Spinal cord (tissue), 10 donors: ENCODE measurements around the gene SDHA. TPM values are rescaled to one million over a fixed set of nuclear protein-coding genes. Genes with fewer than 3 reads are reported as not detected.

Source experiments
- DNase-seq, 6 donors: peaks; one replicate each; pipeline versions ENCODE4 v3.0.0 to v3.0.0-alpha.2; 2013 to 2015; ENCODE audit warnings: low spot score in 6 of 6, low read depth in 4 of 6
- H3K27ac ChIP-seq: one replicate; pipeline ENCODE4 v1.5.1; 2013; ENCODE audit warnings: low read depth, low read length, control low read depth
- H3K27me3 ChIP-seq: one replicate; pipeline ENCODE4 v1.6.1; 2013; ENCODE audit warnings: low read length; ENCODE audit not compliant: control insufficient read depth, insufficient read depth
- H3K36me3 ChIP-seq: one replicate; pipeline ENCODE4 v1.6.1; 2013; ENCODE audit warnings: low read length; ENCODE audit not compliant: control insufficient read depth, insufficient read depth
- H3K4me1 ChIP-seq: one replicate; pipeline ENCODE4 v1.6.1; 2013; ENCODE audit warnings: low read length; ENCODE audit not compliant: control insufficient read depth, insufficient read depth
- H3K4me3 ChIP-seq: one replicate; pipeline ENCODE4 v1.5.1; 2013; ENCODE audit warnings: low read depth, low read length, control low read depth
- H3K9me3 ChIP-seq: one replicate; pipeline ENCODE4 v1.6.1; 2013; ENCODE audit warnings: low read length; ENCODE audit not compliant: control insufficient read depth, insufficient read depth
- WGBS: methylation state at CpG from one replicate; pipeline ENCODE4 v1.1.5; 2013; ENCODE audit warnings: missing lambda C conversion rate; ENCODE audit not compliant: insufficient coverage; 5-methylcytosine and 5-hydroxymethylcytosine counted together
- polyA plus RNA-seq, 2 donors: library from polyadenylated mRNA; unstranded; fragments of 120-200 nt; gene quantifications; one replicate each; pipeline ENCODE4 v1.2.1, GENCODE V29; 2013; ENCODE audit not compliant: insufficient read length in 2 of 2
- total RNA-seq, 2 donors: library from RNA; depleted of rRNA in 1 of 2; stranded (reverse); fragments of 120-200 nt in 1 of 2; fragments of >200 nt in 1 of 2; gene quantifications; one replicate each; pipeline versions ENCODE4 v1.2.3 to v1.2.4, GENCODE V29; 2013 to 2014
- donor health status: healthy.

SDHA gene
- total and polyA plus RNA-seq, 4 donors: 113 to 166 (median 135) TPM

- Histone ChIP-seq H3K4me1 (peaks cover 19% of the 10 kb centered on the region), H3K36me3 (peaks cover 54% of the 10 kb centered on the region), H3K27me3 (no peaks in the 10 kb centered on the region), H3K9me3 (no peaks in the 10 kb centered on the region), H3K4me3 (no peak overlapping the region), H3K27ac (no peak overlapping the region)
- WGBS: 97% methylated on average over 3 of the region's 5 CpGs
- no peak for DNase-seq
These were observed 43.9 kb upstream of the SDHA start for GRCh38 chr5:174291-174600.

GRCh38 chr5:174876-175465, 43.1 kb upstream of the SDHA start:
- Histone ChIP-seq H3K4me3 (no peak overlapping the region), H3K9me3 (no peaks in the 10 kb centered on the region), H3K27me3 (no peaks in the 10 kb centered on the region), H3K27ac (no peak overlapping the region), H3K36me3 (peaks cover 52% of the 10 kb centered on the region), H3K4me1 (peaks cover 12% of the 10 kb centered on the region)
- no peak for DNase-seq
- WGBS: 90% methylated on average over 16 of the region's 16 CpGs

- Histone ChIP-seq H3K4me3 (no peak overlapping the region), H3K36me3 (peaks cover 49% of the 10 kb centered on the region), H3K27ac (no peak overlapping the region), H3K4me1 (peaks cover 2% of the 10 kb centered on the region), H3K9me3 (no peaks in the 10 kb centered on the region), H3K27me3 (no peaks in the 10 kb centered on the region)
- DNase-seq: no peak
- WGBS: 92% methylated on average over 11 of the region's 11 CpGs
These were observed 41.8 kb upstream of the SDHA start for GRCh38 chr5:176296-176823.

GRCh38 chr5:178110-178509, 40.0 kb upstream of the SDHA start:
- 89% methylated on average over 3 of the region's 5 CpGs for WGBS
- no peaks in the 10 kb centered on the region for H3K9me3 ChIP-seq
- no peaks in the 10 kb centered on the region for H3K27me3 ChIP-seq
- H3K4me1 ChIP-seq: no peaks in the 10 kb centered on the region
- H3K27ac ChIP-seq: no peak overlapping the region
- no peak for DNase-seq
- H3K36me3 ChIP-seq: peaks cover 47% of the 10 kb centered on the region
- no peak overlapping the region for H3K4me3 ChIP-seq

GRCh38 chr5:179401-179800, 38.7 kb upstream of the SDHA start:
- no peaks in the 10 kb centered on the region for H3K4me1 ChIP-seq
- H3K4me3 ChIP-seq: no peak overlapping the region
- peaks cover 40% of the 10 kb centered on the region for H3K36me3 ChIP-seq
- no peak for DNase-seq
- H3K27ac ChIP-seq: no peak overlapping the region
- 89% methylated on average over 9 of the region's 9 CpGs for WGBS
- H3K9me3 ChIP-seq: no peaks in the 10 kb centered on the region
- no peaks in the 10 kb centered on the region for H3K27me3 ChIP-seq

GRCh38 chr5:180286-180918, 37.7 kb upstream of the SDHA start:
- Histone ChIP-seq H3K36me3 (peaks cover 34% of the 10 kb centered on the region), H3K9me3 (no peaks in the 10 kb centered on the region), H3K27ac (no peak overlapping the region), H3K4me1 (no peaks in the 10 kb centered on the region), H3K4me3 (no peak overlapping the region), H3K27me3 (no peaks in the 10 kb centered on the region)
- WGBS: 87% methylated on average over 10 of the region's 13 CpGs
- DNase-seq: no peak

GRCh38 chr5:181160-181559, 37.0 kb upstream of the SDHA start:
- no peak overlapping the region for H3K4me3 ChIP-seq
- no peaks in the 10 kb centered on the region for H3K4me1 ChIP-seq
- no peak overlapping the region for H3K27ac ChIP-seq
- peaks cover 36% of the 10 kb centered on the region for H3K36me3 ChIP-seq
- no peak for DNase-seq
- WGBS: 93% methylated on average over 9 of the region's 9 CpGs
- no peaks in the 10 kb centered on the region for H3K27me3 ChIP-seq
- H3K9me3 ChIP-seq: no peaks in the 10 kb centered on the region

GRCh38 chr5:181566-181965, 36.6 kb upstream of the SDHA start:
- Histone ChIP-seq H3K27ac (no peak overlapping the region), H3K4me1 (no peaks in the 10 kb centered on the region), H3K9me3 (no peaks in the 10 kb centered on the region), H3K4me3 (no peak overlapping the region), H3K27me3 (no peaks in the 10 kb centered on the region), H3K36me3 (peaks cover 40% of the 10 kb centered on the region)
- WGBS: 93% methylated on average over 22 of the region's 22 CpGs
- no peak for DNase-seq

- Histone ChIP-seq H3K27ac (no peak overlapping the region), H3K4me1 (no peaks in the 10 kb centered on the region), H3K27me3 (no peaks in the 10 kb centered on the region), H3K4me3 (no peak overlapping the region), H3K9me3 (no peaks in the 10 kb centered on the region), H3K36me3 (peaks cover 40% of the 10 kb centered on the region)
- 91% methylated on average over 7 of the region's 12 CpGs for WGBS
- DNase-seq: no peak
These were observed 36.0 kb upstream of the SDHA start for GRCh38 chr5:182126-182525.

GRCh38 chr5:184471-184870, 33.6 kb upstream of the SDHA start:
- Histone ChIP-seq H3K36me3 (peaks cover 37% of the 10 kb centered on the region), H3K9me3 (no peaks in the 10 kb centered on the region), H3K4me3 (no peak overlapping the region), H3K4me1 (peaks cover 17% of the 10 kb centered on the region), H3K27ac (no peak overlapping the region), H3K27me3 (no peaks in the 10 kb centered on the region)
- DNase-seq: no peak
- no CpG with 5 or more reads among the region's 7 CpGs for WGBS
